ENCODE results near the gene AUP1. TPM values are rescaled to one million over a fixed set of nuclear protein-coding genes. Genes with fewer than 3 reads are reported as not detected.

AUP1 gene
- polyA plus RNA-seq, 1 donor from 2014 or later = 153 TPM

GRCh38 chr2:74502147-74502719, 27.3 kb downstream of the AUP1 start:
- Histone ChIP-seq H3K9me2 (ENCODE audit: insufficient read depth, low read length) (no peaks in the 10 kb centered on the region), H3K36me3 (ENCODE audit: insufficient read depth, low read length) (peaks cover 7% of the 10 kb centered on the region), H3K9ac (ENCODE audit: low read length) (no peak overlapping the region), H3K9me3 (ENCODE audit: low read length) (no peaks in the 10 kb centered on the region), H3K27ac (ENCODE audit: low read length) (no peak overlapping the region), H3K79me2 (replicated peaks; ENCODE audit: insufficient read depth, low read length) (peaks cover 6% of the 10 kb centered on the region), H3F3A (ENCODE audit: insufficient read depth, low read length, poor library complexity, severe bottlenecking) (no peaks in the 10 kb centered on the region), H4K20me1 (ENCODE audit: insufficient read depth) (no peaks in the 10 kb centered on the region), H3K27me3 (ENCODE audit: insufficient read depth, low read depth, low read length) (peaks cover 87% of the 10 kb centered on the region), H2AFZ (ENCODE audit: low read depth, low read length) (no peak overlapping the region), H3K4me3 (ENCODE audit: low read length) (no peak overlapping the region), H3K4me2 (ENCODE audit: low read length) (no peak overlapping the region)
- TF ChIP-seq EZH2 (IDR thresholded peaks at IDR 0.05; ENCODE audit: borderline replicate concordance, insufficient read depth, low read length, poor library complexity, severe bottlenecking) (peak; percentile 61), RAD21 (conservative IDR thresholded peaks at IDR 0.05) (no peak)

- no peak overlapping the region for H3K4me2 ChIP-seq (ENCODE audit: low read length)
- no peak overlapping the region for H3K9ac ChIP-seq (ENCODE audit: low read length)
- H3K4me3 ChIP-seq (ENCODE audit: low read length) = no peak overlapping the region
- H3K9me2 ChIP-seq (ENCODE audit: insufficient read depth, low read length) = no peaks in the 10 kb centered on the region
- H3K9me3 ChIP-seq (ENCODE audit: low read length) = no peaks in the 10 kb centered on the region
- peaks cover 7% of the 10 kb centered on the region for H3K36me3 ChIP-seq (ENCODE audit: insufficient read depth, low read length)
- H4K20me1 ChIP-seq (ENCODE audit: insufficient read depth) = no peaks in the 10 kb centered on the region
- H3F3A ChIP-seq (ENCODE audit: insufficient read depth, low read length, poor library complexity, severe bottlenecking) = no peaks in the 10 kb centered on the region
- no peak for TF ChIP-seq EP300 (conservative IDR thresholded peaks at IDR 0.05; ENCODE audit: poor library complexity, severe bottlenecking)
- TF ChIP-seq REST (IDR thresholded peaks at IDR 0.05; ENCODE audit: borderline replicate concordance) = no peak
- no peak for TF ChIP-seq SMC3 (conservative IDR thresholded peaks at IDR 0.05; ENCODE audit: poor library complexity)
- no peak for TF ChIP-seq POLR2AphosphoS5 (IDR thresholded peaks at IDR 0.05)
- no peak for TF ChIP-seq CTCF (IDR thresholded peaks at IDR 0.05; ENCODE audit: poor library complexity, severe bottlenecking)
- no peak for TF ChIP-seq RAD21 (conservative IDR thresholded peaks at IDR 0.05)
- no peak for TF ChIP-seq EZH2 (IDR thresholded peaks at IDR 0.05; ENCODE audit: borderline replicate concordance, insufficient read depth, low read length, poor library complexity, severe bottlenecking)
- no peak for TF ChIP-seq TAF1 (IDR thresholded peaks at IDR 0.05; ENCODE audit: low read depth)
- TF ChIP-seq MXI1 (conservative IDR thresholded peaks at IDR 0.05; ENCODE audit: poor library complexity, severe bottlenecking) = no peak
- H3K79me2 ChIP-seq (replicated peaks; ENCODE audit: insufficient read depth, low read length) = peaks cover under 1% of the 10 kb centered on the region
- H3K27ac ChIP-seq (ENCODE audit: low read length) = no peak overlapping the region
- peaks cover 94% of the 10 kb centered on the region for H3K27me3 ChIP-seq (ENCODE audit: insufficient read depth, low read depth, low read length)
- H2AFZ ChIP-seq (ENCODE audit: low read depth, low read length) = no peak overlapping the region
Observed at GRCh38 chr2:74501335-74502071, 28.0 kb downstream of the AUP1 start.
